Brain microvascular endothelial cell (primary cell): Measurements from ENCODE around the gene FOXK2.

Experiments used
- DNase-seq: peaks from one replicate; pipeline ENCODE4 v3.0.0-alpha.2; 2020
- H3K27ac ChIP-seq: fragments of 250-450 bp; sonication (Bioruptor Pico); 2 replicates; pipeline ENCODE4 v1.5.1; 2020; ENCODE audit warnings: mild to moderate bottlenecking, moderate library complexity
- H3K27me3 ChIP-seq: fragments of 250-450 bp; sonication (Bioruptor Pico); replicated peaks from 2 replicates; pipeline ENCODE4 v1.5.1; 2020; ENCODE audit warnings: mild to moderate bottlenecking
- H3K36me3 ChIP-seq: fragments of 250-450 bp; sonication (Bioruptor Pico); replicated peaks from 2 replicates; pipeline ENCODE4 v1.5.1; 2020; ENCODE audit warnings: mild to moderate bottlenecking
- H3K4me3 ChIP-seq: 2 replicates; pipeline ENCODE4 v1.5.1; 2011; ENCODE audit warnings: low read depth, mild to moderate bottlenecking, control low read depth, low read length, moderate library complexity
- CTCF ChIP-seq: IDR thresholded peaks from 2 replicates; pipeline ENCODE4 v1.5.1; 2011; ENCODE audit warnings: low read depth, mild to moderate bottlenecking, moderate library complexity, low read length, control low read depth, inconsistent platforms; ENCODE audit errors: missing control alignments
- in situ Hi-C: cut with HindIII; loops from 2 replicates; pipeline ENCODE4 v1.10.0; 2017; ENCODE audit warnings: low sequenced_read_pairs, low pct_ligation_motif_present

The FOXK2 gene

GRCh38 chr17:82564241-82564640 lies 44.7 kb downstream of the FOXK2 start:
- Histone ChIP-seq H3K4me3 (no peak overlapping the region), H3K27me3 (no peaks in the 10 kb centered on the region), H3K27ac (no peak overlapping the region), H3K36me3 (peaks cover 19% of the 10 kb centered on the region)
- DNase-seq: no peak
- no peak for TF ChIP-seq CTCF
- in situ Hi-C loops: no loop called here

- TF ChIP-seq CTCF: no peak
- H3K4me3 ChIP-seq: no peak overlapping the region
- H3K27me3 ChIP-seq: no peaks in the 10 kb centered on the region
- DNase-seq: no peak
- H3K27ac ChIP-seq: no peak overlapping the region
- in situ Hi-C loops: no loop called here
- H3K36me3 ChIP-seq: peaks cover 22% of the 10 kb centered on the region
Observed at GRCh38 chr17:82565551-82565950, 46.0 kb downstream of the FOXK2 start.

DNA sequence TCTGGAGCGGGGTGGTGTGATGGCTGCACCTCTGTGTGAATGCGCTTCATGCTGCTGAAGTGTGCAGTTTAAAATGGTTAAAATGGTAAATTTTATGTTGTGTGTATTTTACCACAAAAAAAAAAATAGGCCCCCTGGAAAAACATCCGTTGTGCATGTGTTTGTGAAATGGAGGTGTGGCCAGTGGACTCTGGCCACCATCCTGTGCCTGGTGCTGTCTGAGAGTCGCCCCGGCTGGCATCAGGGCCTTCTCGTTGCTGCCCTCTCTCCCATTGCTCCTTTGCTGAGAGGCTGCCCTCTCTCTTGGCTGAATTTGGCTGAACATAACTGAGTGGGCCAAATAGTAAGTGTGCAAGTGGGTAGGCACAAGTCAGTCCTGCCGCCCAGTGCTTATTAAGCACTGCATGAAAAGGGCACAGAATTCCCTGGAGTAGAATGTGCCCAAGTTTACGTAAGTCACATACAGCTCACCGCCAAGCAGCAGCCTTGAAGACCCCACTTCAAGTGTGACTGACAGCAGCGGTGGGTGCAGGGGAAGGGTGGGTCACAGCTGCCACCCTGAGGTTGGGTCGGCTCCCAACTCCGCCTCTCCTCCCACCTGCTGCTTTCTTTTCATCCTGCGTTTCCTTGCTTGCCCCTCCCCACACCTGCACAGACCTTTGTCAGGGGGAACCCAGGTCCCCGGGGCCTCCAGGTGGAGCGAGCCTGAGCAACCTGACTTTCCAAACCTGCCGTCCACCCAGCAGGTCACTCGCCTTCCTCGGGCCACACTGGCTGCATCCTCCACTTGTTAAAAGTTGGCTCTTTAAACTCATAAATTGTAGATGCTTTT lies 46.8 kb downstream of the FOXK2 start:
- TF ChIP-seq CTCF: no peak

DNA sequence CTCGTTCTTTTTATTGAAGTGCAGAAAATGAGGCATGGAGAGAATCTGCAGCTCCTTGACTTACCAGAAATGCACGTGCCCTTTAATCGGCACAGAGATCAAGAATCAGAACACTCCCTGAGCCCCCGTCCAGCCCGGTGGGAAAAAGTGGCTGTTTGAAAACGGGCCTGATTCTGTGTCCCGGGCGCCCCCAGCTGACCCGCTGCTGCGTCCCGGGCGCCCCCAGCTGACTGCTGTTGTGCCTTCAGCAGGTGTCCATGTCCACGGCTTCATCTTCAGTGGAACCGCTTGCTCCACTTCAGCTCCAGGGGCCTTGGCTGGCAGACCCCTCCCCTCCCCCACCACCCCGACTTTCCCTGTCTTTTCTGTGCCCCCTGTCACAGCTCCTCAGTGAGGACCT lies 47.8 kb downstream of the FOXK2 start:
- TF ChIP-seq CTCF: no peak
- H3K27ac ChIP-seq: no peak overlapping the region
- in situ Hi-C loops: no loop called here
- H3K4me3 ChIP-seq: no peak overlapping the region
- H3K36me3 ChIP-seq: peaks cover 33% of the 10 kb centered on the region
- DNase-seq: no peak
- no peaks in the 10 kb centered on the region for H3K27me3 ChIP-seq

More for the DNA sequence above, 46.8 kb downstream of the FOXK2 start:
- Histone ChIP-seq H3K4me3 (no peak overlapping the region), H3K36me3 (peaks cover 26% of the 10 kb centered on the region), H3K27ac (no peak overlapping the region), H3K27me3 (no peaks in the 10 kb centered on the region)
- no peak for DNase-seq
- in situ Hi-C loops: no loop called here

GRCh38 chr17:82568997-82569393 lies 49.5 kb downstream of the FOXK2 start:
- Histone ChIP-seq H3K4me3 (no peak overlapping the region), H3K27ac (no peak overlapping the region), H3K36me3 (peaks cover 39% of the 10 kb centered on the region), H3K27me3 (no peaks in the 10 kb centered on the region)
- TF ChIP-seq CTCF: no peak
- in situ Hi-C loops: no loop called here
- DNase-seq: no peak

- Histone ChIP-seq H3K4me3 (no peak overlapping the region), H3K36me3 (peaks cover 39% of the 10 kb centered on the region), H3K27ac (no peak overlapping the region), H3K27me3 (no peaks in the 10 kb centered on the region)
- in situ Hi-C loops: no loop called here
- TF ChIP-seq CTCF: no peak
- no peak for DNase-seq
Observed at GRCh38 chr17:82569621-82570020, 50.1 kb downstream of the FOXK2 start.
